Keratinocyte (primary cell): ENCODE results near the gene ZFYVE28.

ENCODE experiments used
- EZH2 ChIP-seq: IDR thresholded peaks from one replicate; pipeline ENCODE4 v1.6.1; 2012; ENCODE audit warnings: inconsistent platforms, mild to moderate bottlenecking, low read length, moderate library complexity
- TF ChIP-seq, protein P1 (sequence below), 3 experiments: IDR thresholded peaks in 1 of 3; conservative IDR thresholded peaks in 1 of 3; optimal IDR thresholded peaks in 1 of 3; 2 replicates in 2 of 3; 3 replicates in 1 of 3; pipeline versions ENCODE3 to v1.5.1; 2011; ENCODE audit warnings: low read length in 3 of 3, mild to moderate bottlenecking in 3 of 3, moderate library complexity in 2 of 3, control low read depth in 1 of 3, inconsistent platforms in 1 of 3; ENCODE audit not compliant: insufficient read depth in 2 of 3; ENCODE audit errors: extremely low read depth in 1 of 3

DNA sequence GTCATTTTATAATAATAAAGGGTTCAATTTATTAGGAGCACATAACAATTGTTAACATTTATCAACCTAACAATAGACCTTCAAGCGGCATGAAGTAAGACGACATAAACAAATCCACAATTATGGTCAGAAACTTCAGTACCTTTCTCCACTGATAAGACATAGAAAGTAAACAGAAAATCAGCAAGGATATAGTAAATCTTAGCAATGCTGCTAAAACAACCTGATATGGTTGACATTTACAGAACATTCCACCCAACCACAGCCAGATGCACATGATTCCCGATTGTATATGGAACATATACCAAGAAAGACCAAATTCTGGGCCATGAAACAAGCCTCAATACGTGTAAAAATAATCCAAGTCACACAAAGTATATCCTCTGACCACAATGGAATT, 71.3 kb downstream of the ZFYVE28 start:
- TF ChIP-seq, protein P1, sequence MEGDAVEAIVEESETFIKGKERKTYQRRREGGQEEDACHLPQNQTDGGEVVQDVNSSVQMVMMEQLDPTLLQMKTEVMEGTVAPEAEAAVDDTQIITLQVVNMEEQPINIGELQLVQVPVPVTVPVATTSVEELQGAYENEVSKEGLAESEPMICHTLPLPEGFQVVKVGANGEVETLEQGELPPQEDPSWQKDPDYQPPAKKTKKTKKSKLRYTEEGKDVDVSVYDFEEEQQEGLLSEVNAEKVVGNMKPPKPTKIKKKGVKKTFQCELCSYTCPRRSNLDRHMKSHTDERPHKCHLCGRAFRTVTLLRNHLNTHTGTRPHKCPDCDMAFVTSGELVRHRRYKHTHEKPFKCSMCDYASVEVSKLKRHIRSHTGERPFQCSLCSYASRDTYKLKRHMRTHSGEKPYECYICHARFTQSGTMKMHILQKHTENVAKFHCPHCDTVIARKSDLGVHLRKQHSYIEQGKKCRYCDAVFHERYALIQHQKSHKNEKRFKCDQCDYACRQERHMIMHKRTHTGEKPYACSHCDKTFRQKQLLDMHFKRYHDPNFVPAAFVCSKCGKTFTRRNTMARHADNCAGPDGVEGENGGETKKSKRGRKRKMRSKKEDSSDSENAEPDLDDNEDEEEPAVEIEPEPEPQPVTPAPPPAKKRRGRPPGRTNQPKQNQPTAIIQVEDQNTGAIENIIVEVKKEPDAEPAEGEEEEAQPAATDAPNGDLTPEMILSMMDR (optimal IDR thresholded peaks at IDR 0.05 in 1 of 3, IDR thresholded peaks at IDR 0.05 in 1 of 3, conservative IDR thresholded peaks at IDR 0.05 in 1 of 3; ENCODE audit: extremely low read depth in 1 of 3, insufficient read depth in 2 of 3, low read length in 3 of 3) = no peak
- no peak for TF ChIP-seq EZH2
